Pulmonary artery endothelial cell (primary cell): ENCODE data around the gene LCT. TPM values are rescaled to one million over a fixed set of nuclear protein-coding genes. Genes with fewer than 3 reads are reported as not detected.
"Not testable (repeated sequence)": the region's sequence is repeated elsewhere in the genome, so short reads cannot be mapped to it uniquely, and the experiment has no call there.

Experiments
- DNase-seq: peaks from one replicate; pipeline ENCODE4 v3.0.0-alpha.2; 2011; ENCODE audit warnings: low read depth, low spot score
- total RNA-seq: library from RNA; depleted of rRNA; stranded (reverse); fragments of >200 nt; gene quantifications from 2 replicates; pipeline ENCODE4 v1.2.3, GENCODE V29; 2014

Gene LCT
- total RNA-seq, 1 donor from 2014 or later: not detected

GRCh38 chr2:135798275-135798705 is 38.7 kb downstream of the LCT start:
- no peak for DNase-seq

GRCh38 chr2:135797497-135798274 is 39.3 kb downstream of the LCT start:
- DNase-seq: peak; percentile 35

GRCh38 chr2:135796606-135797005 is 40.4 kb downstream of the LCT start:
- no peak for DNase-seq

- DNase-seq: not testable (repeated sequence)
These were observed 41.3 kb downstream of the LCT start for GRCh38 chr2:135795641-135796040.

GRCh38 chr2:135792401-135793150 is 44.4 kb downstream of the LCT start:
- no peak for DNase-seq

GRCh38 chr2:135791418-135792190 is 45.4 kb downstream of the LCT start:
- no peak for DNase-seq

GRCh38 chr2:135790423-135790822 is 46.6 kb downstream of the LCT start:
- no peak for DNase-seq

- peak; percentile 24 for DNase-seq
These were observed 50.2 kb downstream of the LCT start for GRCh38 chr2:135786823-135787222.

- DNase-seq: no peak
These were observed 52.0 kb downstream of the LCT start for GRCh38 chr2:135785032-135785431.

GRCh38 chr2:135783439-135783838 is 53.5 kb downstream of the LCT start:
- no peak for DNase-seq

- DNase-seq: no peak
These were observed 54.8 kb downstream of the LCT start for GRCh38 chr2:135782231-135782630.

- no peak for DNase-seq
These were observed 60.6 kb downstream of the LCT start for GRCh38 chr2:135776367-135776766.

GRCh38 chr2:135775420-135775819 is 61.6 kb downstream of the LCT start:
- DNase-seq: no peak

GRCh38 chr2:135773917-135774316 is 63.1 kb downstream of the LCT start:
- peak; percentile 15 for DNase-seq

- DNase-seq: no peak
These were observed 63.7 kb downstream of the LCT start for GRCh38 chr2:135773319-135773718.

GRCh38 chr2:135768863-135769262 is 68.1 kb downstream of the LCT start:
- no peak for DNase-seq

- DNase-seq: peak; percentile 43
These were observed 74.5 kb downstream of the LCT start for GRCh38 chr2:135762530-135762929.

- no peak for DNase-seq
These were observed 75.0 kb downstream of the LCT start for GRCh38 chr2:135762022-135762421.

- DNase-seq: no peak
These were observed 80.3 kb downstream of the LCT start for GRCh38 chr2:135756692-135757091.

- DNase-seq: no peak
These were observed 81.4 kb downstream of the LCT start for GRCh38 chr2:135755573-135755972.

- no peak for DNase-seq
These were observed 91.4 kb downstream of the LCT start for GRCh38 chr2:135745545-135745944.

GRCh38 chr2:135744760-135745314 is 92.1 kb downstream of the LCT start:
- DNase-seq: no peak
